ENCODE measurements around the gene KCNN3.
A peak's percentile ranks its signal among the peaks of the same experiment; 100 is the strongest.
"Not testable (repeated sequence)": the region's sequence is repeated elsewhere in the genome, so short reads cannot be mapped to it uniquely, and the experiment has no call there.

Gene KCNN3

GRCh38 chr1:154698320-154699096 is 171.6 kb downstream of the KCNN3 start:
- DNase-seq (ENCODE audit: low spot score) = peak; percentile 44

- peak; percentile 80 for DNase-seq (ENCODE audit: low spot score)
These were observed 172.4 kb downstream of the KCNN3 start for GRCh38 chr1:154697710-154698109.

- DNase-seq (ENCODE audit: low spot score) = no peak
These were observed 173.6 kb downstream of the KCNN3 start for GRCh38 chr1:154696456-154696855.

- no peak for DNase-seq (ENCODE audit: low spot score)
These were observed 174.1 kb downstream of the KCNN3 start for GRCh38 chr1:154695985-154696384.

GRCh38 chr1:154694995-154695394 is 175.1 kb downstream of the KCNN3 start:
- no peak for DNase-seq (ENCODE audit: low spot score)

GRCh38 chr1:154689083-154689482 is 181.0 kb downstream of the KCNN3 start:
- DNase-seq (ENCODE audit: low spot score) = peak; percentile 86

DNA sequence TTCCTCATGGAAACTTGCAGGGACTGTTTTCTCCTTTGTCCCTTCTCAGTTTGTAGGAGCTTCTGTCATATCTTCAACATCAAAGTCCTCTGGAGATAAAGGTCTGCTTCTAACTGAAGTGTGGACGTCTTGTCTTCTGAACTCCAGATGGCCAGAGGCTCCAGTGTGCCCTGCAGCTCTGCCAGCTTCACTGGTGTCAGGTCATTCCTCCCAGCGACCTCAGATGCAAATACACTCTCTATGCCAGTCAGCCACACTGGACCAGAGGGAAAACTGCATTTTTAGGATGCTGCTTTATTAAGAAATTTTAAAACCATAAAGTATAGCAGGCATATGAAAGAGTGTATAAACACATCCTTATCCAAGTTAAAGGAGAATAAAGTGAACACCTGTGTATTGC is 183.6 kb downstream of the KCNN3 start:
- DNase-seq (ENCODE audit: low spot score) = no peak

GRCh38 chr1:154683820-154684219 is 186.3 kb downstream of the KCNN3 start:
- no peak for DNase-seq (ENCODE audit: low spot score)

GRCh38 chr1:154682254-154682653 is 187.8 kb downstream of the KCNN3 start:
- DNase-seq (ENCODE audit: low spot score) = no peak

DNA sequence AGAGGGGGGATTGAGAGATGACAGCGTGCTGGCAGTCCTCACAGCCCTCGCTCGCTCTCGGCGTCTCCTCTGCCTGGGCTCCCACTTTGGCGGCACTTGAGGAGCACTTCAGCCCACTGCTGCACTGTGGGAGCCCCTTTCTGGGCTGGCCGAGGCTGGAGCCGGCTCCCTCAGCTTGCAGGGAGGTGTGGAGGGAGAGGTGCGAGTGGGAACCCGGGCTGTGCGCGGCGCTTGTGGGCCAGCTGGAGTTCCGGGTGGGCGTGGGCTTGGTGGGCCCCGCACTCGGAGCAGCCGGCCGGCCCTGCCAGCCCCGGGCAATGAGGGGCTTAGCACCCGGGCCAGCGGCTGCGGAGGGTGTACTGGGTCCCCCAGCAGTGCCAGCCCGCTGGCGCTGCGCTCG is 192.2 kb downstream of the KCNN3 start:
- not testable (repeated sequence) for DNase-seq (ENCODE audit: low spot score)

DNA sequence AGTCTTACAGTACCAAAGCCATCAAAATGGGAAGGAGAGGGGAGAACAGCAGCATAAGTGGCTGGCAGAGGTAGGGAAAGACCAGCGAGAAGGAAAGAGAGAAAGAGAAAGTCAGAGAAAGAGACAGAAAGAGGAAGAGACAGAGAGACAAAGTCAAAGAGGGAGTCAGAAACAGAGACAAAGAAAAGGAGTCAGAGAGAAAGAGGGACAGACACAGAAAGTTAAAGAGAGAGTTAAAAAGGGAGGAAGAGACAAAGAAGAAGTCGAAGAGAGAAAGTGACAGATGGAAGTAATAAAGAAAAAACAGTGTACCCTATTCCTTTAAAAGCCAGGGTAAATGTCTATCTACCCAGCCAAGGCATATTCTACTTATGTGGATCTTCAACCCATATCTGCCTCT is 193.2 kb downstream of the KCNN3 start:
- not testable (repeated sequence) for DNase-seq (ENCODE audit: low spot score)

DNA sequence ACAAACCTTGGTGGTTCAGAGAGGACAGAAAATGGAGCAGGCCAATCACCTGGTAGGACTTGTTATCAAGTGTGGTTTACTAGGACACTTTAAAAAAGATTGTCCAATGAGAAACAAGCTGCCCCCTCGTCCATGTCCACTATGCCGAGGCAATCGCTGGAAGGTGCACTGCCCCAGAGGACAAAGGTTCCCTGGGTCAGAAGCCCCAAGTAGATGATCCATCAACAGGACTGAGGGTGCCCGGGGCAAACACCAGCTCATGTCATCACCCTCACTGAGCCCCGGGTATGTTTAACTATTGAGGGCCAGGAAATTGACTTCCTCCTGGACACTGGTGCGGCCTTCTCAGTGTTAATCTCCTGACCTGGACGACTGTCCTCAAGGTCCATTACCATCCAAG is 195.6 kb downstream of the KCNN3 start:
- not testable (repeated sequence) for DNase-seq (ENCODE audit: low spot score)

DNA sequence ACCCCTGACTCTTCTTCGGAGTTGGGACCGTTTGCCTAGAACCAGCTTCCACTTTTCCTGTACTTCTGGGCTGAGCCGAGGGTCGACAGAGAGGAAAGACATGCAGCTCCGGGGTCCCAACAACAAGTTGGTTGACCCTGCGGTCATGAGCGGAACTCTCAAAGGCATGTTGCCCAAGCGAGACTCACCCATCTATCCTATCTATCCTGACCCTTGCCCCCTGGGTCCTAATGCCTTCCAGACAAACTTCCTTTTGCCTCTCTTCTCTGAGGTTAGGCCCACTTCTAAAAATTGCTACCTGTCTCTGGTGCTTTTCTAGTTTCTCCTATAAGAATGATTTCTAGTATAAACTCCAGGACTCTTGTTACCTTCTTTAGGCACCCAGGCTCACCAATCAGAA is 197.8 kb downstream of the KCNN3 start:
- not testable (repeated sequence) for DNase-seq (ENCODE audit: low spot score)

GRCh38 chr1:154671412-154671811 is 198.7 kb downstream of the KCNN3 start:
- DNase-seq (ENCODE audit: low spot score) = not testable (repeated sequence)

DNA sequence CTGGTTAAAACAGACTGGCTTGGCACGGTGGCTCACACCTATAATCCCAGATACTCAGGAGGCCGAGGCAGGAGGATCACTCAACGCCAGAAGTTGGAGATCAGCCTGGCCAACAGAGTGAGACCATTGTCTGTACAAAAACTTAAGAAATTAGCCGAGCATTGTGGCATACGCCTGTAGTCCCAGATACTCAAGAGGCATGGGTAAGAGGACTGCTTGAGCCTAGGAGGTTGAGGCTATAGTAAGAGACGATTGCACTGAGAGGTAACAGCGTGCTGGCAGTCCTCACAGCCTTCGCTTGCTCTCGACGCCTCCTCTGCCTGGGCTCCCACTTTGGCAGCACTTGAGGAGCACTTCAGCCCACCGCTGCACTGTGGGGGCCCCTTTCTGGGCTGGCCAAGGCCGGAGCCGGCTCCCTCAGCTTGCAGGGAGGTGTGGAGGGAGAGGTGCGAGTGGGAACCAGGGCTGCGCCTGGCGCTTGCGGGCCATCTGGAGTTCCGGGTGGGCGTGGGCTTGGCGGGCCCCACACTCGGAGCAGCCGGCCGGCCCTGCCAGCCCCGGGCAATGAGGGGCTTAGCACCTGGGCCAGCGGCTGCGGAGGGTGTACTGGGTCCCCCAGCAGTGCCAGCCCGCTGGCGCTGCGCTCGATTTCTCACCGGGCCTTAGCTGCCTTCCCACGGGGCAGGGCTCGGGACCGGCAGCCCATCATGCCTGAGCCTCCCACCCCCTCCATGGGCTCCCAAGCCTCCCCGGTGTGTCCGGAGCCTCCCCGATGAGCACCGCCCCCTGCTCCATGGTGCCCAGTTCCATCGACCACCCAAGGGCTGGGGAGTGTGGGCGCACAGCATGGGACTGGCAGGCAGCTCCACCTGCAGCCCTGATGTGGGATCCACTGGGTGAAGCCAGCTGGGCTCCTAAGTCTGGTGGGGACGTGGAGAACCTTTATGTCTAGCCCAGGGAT is 199.5 kb downstream of the KCNN3 start:
- DNase-seq (ENCODE audit: low spot score) = not testable (repeated sequence)

DNA sequence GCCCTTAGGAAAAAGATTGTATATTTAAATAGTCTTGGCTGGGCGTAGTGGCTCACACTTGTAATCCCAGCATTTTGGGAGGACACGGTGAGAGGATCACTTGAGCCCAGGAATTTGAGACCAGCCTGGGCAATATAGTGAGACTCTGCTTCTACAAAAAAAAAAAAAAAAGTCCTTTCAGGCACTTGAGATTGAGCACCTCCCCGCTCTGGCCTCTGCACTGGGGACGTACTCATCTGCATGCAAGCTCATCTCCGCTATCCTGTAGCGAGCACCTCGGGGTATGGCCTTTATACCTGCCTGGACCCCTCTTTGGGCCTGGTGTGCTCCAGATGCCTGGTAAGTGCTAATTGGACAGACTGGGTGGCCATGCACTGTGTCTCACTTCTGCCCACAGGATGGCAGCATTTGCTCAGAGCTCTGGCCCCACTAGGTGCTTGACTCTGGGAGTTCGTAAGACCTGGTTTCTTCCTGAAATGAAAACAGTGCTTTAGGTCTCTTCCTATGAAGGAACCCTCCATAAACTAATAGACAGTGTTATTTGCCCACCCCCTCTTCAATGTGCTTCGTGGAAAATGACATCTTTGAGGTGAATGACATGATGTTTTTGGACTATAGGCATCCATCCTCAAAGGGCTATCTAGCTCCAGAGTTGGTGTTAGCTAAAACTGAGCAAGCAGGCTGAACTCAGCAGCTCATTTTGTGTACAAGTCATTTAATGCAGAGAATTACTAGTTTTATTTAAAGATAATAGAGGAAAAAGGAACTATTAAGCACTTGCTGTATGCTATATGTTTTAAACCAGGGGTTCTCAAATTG is 200.4 kb downstream of the KCNN3 start:
- peak; percentile 77 for DNase-seq (ENCODE audit: low spot score)

DNA sequence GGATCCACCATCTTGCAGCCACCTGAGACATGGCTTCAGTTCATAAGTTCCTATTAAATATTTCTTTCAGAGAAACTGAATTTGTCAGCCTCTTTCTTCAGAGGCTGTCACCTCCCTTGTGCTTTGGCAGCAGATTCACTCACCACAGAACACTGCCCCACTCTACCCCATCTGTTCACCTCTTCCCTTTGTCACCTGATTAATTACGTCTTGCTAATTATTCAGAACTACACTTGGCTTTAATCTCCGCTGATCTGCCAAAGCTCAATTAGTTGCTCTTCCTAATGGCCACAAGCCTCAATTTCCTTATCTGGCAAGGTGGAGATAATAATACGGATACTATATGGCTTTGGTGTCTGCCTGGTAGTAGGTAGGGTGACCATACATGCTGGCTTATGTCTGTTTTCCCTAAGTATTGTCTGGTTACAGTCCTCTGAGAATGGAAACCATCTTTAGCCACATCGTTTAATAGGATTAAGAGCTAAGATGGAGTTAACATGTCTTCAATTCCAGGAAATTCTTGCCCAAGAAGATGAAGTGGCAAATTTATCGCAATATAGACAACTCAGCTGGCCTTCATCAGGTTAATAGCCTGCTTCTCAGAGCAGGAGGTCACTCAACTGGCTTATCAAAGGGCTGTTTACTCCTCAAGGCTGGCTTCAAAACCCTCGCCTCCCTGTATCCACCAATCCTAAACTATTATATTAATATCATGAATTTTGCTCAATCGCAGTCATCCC is 203.9 kb downstream of the KCNN3 start:
- no peak for DNase-seq (ENCODE audit: low spot score)

DNA sequence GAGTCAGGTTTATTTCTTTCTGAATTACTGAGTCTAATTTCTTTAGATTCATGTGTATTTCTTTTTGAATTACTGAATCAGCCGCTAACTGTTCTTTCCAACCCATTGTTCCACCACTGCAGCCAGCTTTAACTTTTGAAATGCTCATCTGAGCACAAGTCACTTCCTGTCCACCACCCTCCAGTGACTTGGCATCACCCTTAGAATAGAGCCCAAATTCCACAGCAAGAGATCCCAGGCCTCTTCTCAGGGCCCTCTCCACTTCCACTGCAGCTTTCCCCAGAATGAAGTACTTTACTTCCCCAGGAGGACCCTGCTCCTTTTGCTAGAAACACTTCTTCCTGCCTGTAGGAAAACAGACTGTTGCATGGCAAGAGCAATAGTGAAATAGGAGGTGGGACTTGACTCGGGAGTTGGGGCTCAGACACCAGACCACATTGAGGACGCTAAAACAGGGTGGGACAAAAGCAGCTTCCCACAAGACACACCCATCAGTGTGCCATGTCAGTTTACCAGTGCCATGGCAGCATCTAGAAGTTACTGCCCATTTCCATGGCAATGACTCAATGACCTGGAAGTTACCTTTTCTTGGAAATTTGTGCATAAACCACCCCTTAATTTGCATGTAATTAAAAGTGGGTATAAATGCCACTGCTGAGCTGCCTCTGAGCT is 205.6 kb downstream of the KCNN3 start:
- DNase-seq (ENCODE audit: low spot score) = no peak

DNA sequence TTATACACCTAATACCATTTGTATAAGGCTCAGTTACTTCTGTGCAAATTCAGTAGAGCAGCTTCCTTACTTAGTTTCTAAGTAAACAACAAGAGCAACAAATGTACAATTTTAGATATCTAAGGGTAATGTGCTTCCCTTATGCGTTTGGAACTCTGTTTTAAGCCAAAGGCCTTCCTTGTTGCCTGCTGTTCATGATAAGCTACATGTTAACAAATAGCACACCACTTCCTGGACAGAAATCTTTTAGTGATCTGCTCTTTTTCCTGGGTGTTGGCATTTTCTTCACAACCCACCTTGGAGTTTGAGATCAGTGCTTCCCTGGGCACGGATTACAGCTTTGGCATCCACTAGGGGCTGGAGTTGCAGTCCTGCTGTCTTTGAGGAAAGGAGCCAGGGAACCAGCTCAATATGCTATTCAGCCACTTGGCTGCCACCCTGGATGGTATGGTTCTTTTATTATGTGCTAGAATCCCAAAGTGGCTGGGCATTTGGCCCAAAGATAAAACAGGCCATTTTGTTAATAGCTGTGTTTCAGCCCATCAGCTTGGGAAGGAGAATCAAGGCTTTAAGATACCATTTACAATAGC is 206.5 kb downstream of the KCNN3 start:
- no peak for DNase-seq (ENCODE audit: low spot score)

DNA sequence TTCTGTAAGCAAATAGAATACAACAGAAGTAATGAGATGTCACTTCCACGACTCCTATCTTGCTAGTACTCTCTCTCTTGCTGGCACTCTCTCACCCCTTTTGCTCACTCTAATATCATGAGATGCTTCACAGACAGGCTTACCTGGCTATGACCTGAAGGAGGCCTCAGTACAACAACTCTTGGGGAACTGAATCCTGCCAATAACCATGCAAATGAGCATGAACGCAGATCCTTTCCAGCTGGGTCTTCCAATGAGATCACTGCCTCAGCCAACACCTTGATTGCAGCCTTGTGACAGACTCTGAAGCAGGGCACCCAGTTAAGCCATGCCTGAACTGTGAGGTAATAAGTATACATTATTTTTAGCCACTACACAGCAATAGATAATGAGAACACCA is 209.0 kb downstream of the KCNN3 start:
- no peak for DNase-seq (ENCODE audit: low spot score)
